ENCODE measurements around the gene GFM1.

GRCh38 chr3:158658889-158659288 lies 14.6 kb downstream of the GFM1 start:
- no peak for TF ChIP-seq POLR2A (IDR thresholded peaks at IDR 0.05)
- no peak for TF ChIP-seq CTCF (IDR thresholded peaks at IDR 0.05)
